ENCODE data around the gene SESTD1.
A peak's percentile ranks its signal among the peaks of the same experiment; 100 is the strongest.
"Not testable (repeated sequence)": the region's sequence is repeated elsewhere in the genome, so short reads cannot be mapped to it uniquely, and the experiment has no call there.

SESTD1 gene

GRCh38 chr2:179237209-179237946 lies 27.3 kb downstream of the SESTD1 start:
- ATAC-seq, result no peak
- Mint-ChIP-seq H3K36me3 (ENCODE audit: low read depth) (peaks cover 2% of the 10 kb centered on the region), H3K9me3 (peaks cover 4% of the 10 kb centered on the region), H3K27me3 (peaks cover 2% of the 10 kb centered on the region), H3K4me3 (no peak overlapping the region), H3K27ac (no peak overlapping the region), H3K4me1 (peaks cover 55% of the 10 kb centered on the region)
- DNase-seq, result no peak

GRCh38 chr2:179235463-179236108 lies 29.0 kb downstream of the SESTD1 start:
- Mint-ChIP-seq H3K4me1 (peaks cover 40% of the 10 kb centered on the region), H3K27ac (no peak overlapping the region), H3K27me3 (no peaks in the 10 kb centered on the region), H3K4me3 (no peak overlapping the region), H3K36me3 (ENCODE audit: low read depth) (no peaks in the 10 kb centered on the region), H3K9me3 (no peaks in the 10 kb centered on the region)
- ATAC-seq, result no peak
- no peak for DNase-seq

GRCh38 chr2:179234658-179235240 lies 29.9 kb downstream of the SESTD1 start:
- Mint-ChIP-seq H3K9me3 (no peaks in the 10 kb centered on the region), H3K4me1 (peaks cover 32% of the 10 kb centered on the region), H3K4me3 (no peak overlapping the region), H3K27me3 (no peaks in the 10 kb centered on the region), H3K36me3 (ENCODE audit: low read depth) (no peaks in the 10 kb centered on the region), H3K27ac (no peak overlapping the region)
- DNase-seq (no peak), ATAC-seq (no peak)

- H3K27ac Mint-ChIP-seq, result no peak overlapping the region
- H3K27me3 Mint-ChIP-seq, result no peaks in the 10 kb centered on the region
- DNase-seq (no peak), ATAC-seq (no peak)
- H3K36me3 Mint-ChIP-seq (ENCODE audit: low read depth), result no peaks in the 10 kb centered on the region
- peaks cover 24% of the 10 kb centered on the region for H3K4me1 Mint-ChIP-seq
- H3K9me3 Mint-ChIP-seq, result no peaks in the 10 kb centered on the region
- no peak overlapping the region for H3K4me3 Mint-ChIP-seq
Observed at GRCh38 chr2:179233626-179234430, 30.8 kb downstream of the SESTD1 start.

GRCh38 chr2:179233083-179233490 lies 31.5 kb downstream of the SESTD1 start:
- DNase-seq (no peak), ATAC-seq (no peak)
- Mint-ChIP-seq H3K36me3 (ENCODE audit: low read depth) (no peaks in the 10 kb centered on the region), H3K4me1 (peaks cover 20% of the 10 kb centered on the region), H3K27ac (no peak overlapping the region), H3K9me3 (no peaks in the 10 kb centered on the region), H3K4me3 (no peak overlapping the region), H3K27me3 (no peaks in the 10 kb centered on the region)

DNA sequence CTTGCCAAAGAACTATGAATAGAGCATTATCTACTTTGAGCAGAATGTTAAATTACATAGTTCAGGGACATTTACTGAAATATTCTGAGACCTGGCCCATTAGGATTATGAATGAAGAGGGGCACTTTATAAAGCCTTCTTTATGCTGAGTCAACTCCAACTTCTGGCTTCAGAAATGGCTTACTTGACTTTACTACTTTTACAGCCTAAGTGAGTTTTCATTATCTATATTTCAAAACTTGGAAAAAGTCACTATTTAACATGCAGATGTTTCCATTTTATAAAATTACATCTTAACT lies 37.7 kb downstream of the SESTD1 start:
- no peak overlapping the region for H3K27ac Mint-ChIP-seq
- H3K4me3 Mint-ChIP-seq, result no peak overlapping the region
- no peak for DNase-seq
- peaks cover 7% of the 10 kb centered on the region for H3K4me1 Mint-ChIP-seq
- H3K27me3 Mint-ChIP-seq, result no peaks in the 10 kb centered on the region
- H3K36me3 Mint-ChIP-seq (ENCODE audit: low read depth), result no peaks in the 10 kb centered on the region
- no peak for ATAC-seq
- H3K9me3 Mint-ChIP-seq, result no peaks in the 10 kb centered on the region

- Mint-ChIP-seq H3K27me3 (no peaks in the 10 kb centered on the region), H3K27ac (no peak overlapping the region), H3K36me3 (ENCODE audit: low read depth) (no peaks in the 10 kb centered on the region), H3K9me3 (no peaks in the 10 kb centered on the region), H3K4me1 (peaks cover 7% of the 10 kb centered on the region), H3K4me3 (no peak overlapping the region)
- ATAC-seq (no peak), DNase-seq (no peak)
Observed at GRCh38 chr2:179226203-179226960, 38.2 kb downstream of the SESTD1 start.

- no peaks in the 10 kb centered on the region for H3K36me3 Mint-ChIP-seq (ENCODE audit: low read depth)
- ATAC-seq (no peak), DNase-seq (no peak)
- H3K4me1 Mint-ChIP-seq, result peaks cover 7% of the 10 kb centered on the region
- H3K9me3 Mint-ChIP-seq, result no peaks in the 10 kb centered on the region
- H3K27me3 Mint-ChIP-seq, result no peaks in the 10 kb centered on the region
- no peak overlapping the region for H3K27ac Mint-ChIP-seq
- no peak overlapping the region for H3K4me3 Mint-ChIP-seq
Observed at GRCh38 chr2:179224361-179224760, 40.3 kb downstream of the SESTD1 start.

DNA sequence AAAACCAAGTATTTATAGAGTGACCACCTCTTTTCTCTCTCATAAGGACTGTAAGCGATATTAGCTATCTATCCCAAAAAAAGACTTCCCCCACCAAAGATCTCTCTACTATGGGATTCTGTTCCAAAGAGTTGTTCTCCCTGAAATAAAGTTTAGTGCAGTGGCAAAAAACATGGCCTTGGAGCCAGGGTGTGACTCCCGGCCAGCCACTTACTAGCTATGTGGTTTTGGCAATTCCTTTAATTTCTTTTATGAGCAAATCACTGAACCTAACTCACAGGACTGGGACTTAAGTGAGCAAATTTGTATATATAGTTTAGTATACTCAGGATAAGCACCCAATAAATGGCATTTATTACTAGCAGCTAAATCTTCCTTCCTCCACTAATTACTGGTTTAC lies 42.6 kb downstream of the SESTD1 start:
- ATAC-seq (no peak), DNase-seq (no peak)
- Mint-ChIP-seq H3K27me3 (no peaks in the 10 kb centered on the region), H3K36me3 (ENCODE audit: low read depth) (no peaks in the 10 kb centered on the region), H3K9me3 (no peaks in the 10 kb centered on the region), H3K27ac (no peak overlapping the region), H3K4me3 (no peak overlapping the region), H3K4me1 (peaks cover 4% of the 10 kb centered on the region)

- ATAC-seq, result peak; percentile 57
- no peaks in the 10 kb centered on the region for H3K9me3 Mint-ChIP-seq
- H3K4me1 Mint-ChIP-seq, result peaks cover 2% of the 10 kb centered on the region
Observed at GRCh38 chr2:179218848-179219594, 45.6 kb downstream of the SESTD1 start.

GRCh38 chr2:179214671-179215070 lies 50.0 kb downstream of the SESTD1 start:
- not testable (repeated sequence) for DNase-seq; H3K9me3 Mint-ChIP-seq; H3K27me3 Mint-ChIP-seq; H3K4me3 Mint-ChIP-seq; H3K36me3 Mint-ChIP-seq (ENCODE audit: low read depth); H3K4me1 Mint-ChIP-seq; H3K27ac Mint-ChIP-seq; ATAC-seq

More at GRCh38 chr2:179218848-179219594, 45.6 kb downstream of the SESTD1 start:
- Mint-ChIP-seq H3K27me3 (no peaks in the 10 kb centered on the region), H3K27ac (no peak overlapping the region), H3K36me3 (ENCODE audit: low read depth) (no peaks in the 10 kb centered on the region), H3K4me3 (no peak overlapping the region)
- peak; percentile 48 for DNase-seq

GRCh38 chr2:179211355-179211754 lies 53.3 kb downstream of the SESTD1 start:
- H3K36me3 Mint-ChIP-seq (ENCODE audit: low read depth), result no peaks in the 10 kb centered on the region
- H3K4me3 Mint-ChIP-seq, result no peak overlapping the region
- no peaks in the 10 kb centered on the region for H3K4me1 Mint-ChIP-seq
- ATAC-seq (no peak), DNase-seq (no peak)
- no peaks in the 10 kb centered on the region for H3K27me3 Mint-ChIP-seq
- H3K9me3 Mint-ChIP-seq, result no peaks in the 10 kb centered on the region
- no peak overlapping the region for H3K27ac Mint-ChIP-seq

- ATAC-seq; H3K27ac Mint-ChIP-seq; DNase-seq; H3K4me1 Mint-ChIP-seq; H3K27me3 Mint-ChIP-seq; H3K9me3 Mint-ChIP-seq; H3K36me3 Mint-ChIP-seq (ENCODE audit: low read depth); H3K4me3 Mint-ChIP-seq: not testable (repeated sequence)
Observed at GRCh38 chr2:179208277-179208676, 56.4 kb downstream of the SESTD1 start.

DNA sequence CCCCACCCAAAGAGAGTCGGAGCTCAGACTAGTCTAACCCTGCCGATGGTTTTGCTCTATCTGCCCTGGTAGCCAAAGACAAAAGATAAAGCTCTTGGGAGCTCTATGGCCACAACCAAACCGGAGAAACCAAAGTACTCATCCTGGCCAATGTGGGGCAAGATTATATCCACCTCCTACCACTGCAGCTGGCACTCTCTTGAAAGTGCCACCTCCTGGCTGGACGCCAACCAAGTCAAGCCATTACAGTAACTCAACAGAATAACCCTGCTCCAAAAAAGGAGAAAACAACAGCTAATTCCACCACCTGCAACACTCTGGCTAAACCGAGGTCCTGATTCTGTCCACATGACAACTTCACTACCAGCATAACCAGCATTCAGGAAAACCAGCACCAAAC lies 57.6 kb downstream of the SESTD1 start:
- no peak overlapping the region for H3K27ac Mint-ChIP-seq
- H3K4me1 Mint-ChIP-seq, result no peaks in the 10 kb centered on the region
- no peaks in the 10 kb centered on the region for H3K36me3 Mint-ChIP-seq (ENCODE audit: low read depth)
- no peaks in the 10 kb centered on the region for H3K27me3 Mint-ChIP-seq
- H3K4me3 Mint-ChIP-seq, result no peak overlapping the region
- no peak for DNase-seq
- no peaks in the 10 kb centered on the region for H3K9me3 Mint-ChIP-seq
- ATAC-seq, result no peak

Data from activated naive CD8-positive, alpha-beta T cell treated with anti-CD3 and anti-CD28 coated beads, Interleukin-2, amount 50 U/mL, for 24 hours (primary cell).